HG02884 (cell line): ENCODE measurements around the gene UFC1.
"Not testable (repeated sequence)": the region's sequence is repeated elsewhere in the genome, so short reads cannot be mapped to it uniquely, and the experiment has no call there.

Source experiments
- ATAC-seq: cut with Tn5 transposase; IDR thresholded peaks from one replicate; pipeline ENCODE4 v1.9.1; 2021; ENCODE audit warnings: mild to moderate bottlenecking, moderate library complexity; ENCODE audit not compliant: unreplicated experiment

UFC1 gene

DNA sequence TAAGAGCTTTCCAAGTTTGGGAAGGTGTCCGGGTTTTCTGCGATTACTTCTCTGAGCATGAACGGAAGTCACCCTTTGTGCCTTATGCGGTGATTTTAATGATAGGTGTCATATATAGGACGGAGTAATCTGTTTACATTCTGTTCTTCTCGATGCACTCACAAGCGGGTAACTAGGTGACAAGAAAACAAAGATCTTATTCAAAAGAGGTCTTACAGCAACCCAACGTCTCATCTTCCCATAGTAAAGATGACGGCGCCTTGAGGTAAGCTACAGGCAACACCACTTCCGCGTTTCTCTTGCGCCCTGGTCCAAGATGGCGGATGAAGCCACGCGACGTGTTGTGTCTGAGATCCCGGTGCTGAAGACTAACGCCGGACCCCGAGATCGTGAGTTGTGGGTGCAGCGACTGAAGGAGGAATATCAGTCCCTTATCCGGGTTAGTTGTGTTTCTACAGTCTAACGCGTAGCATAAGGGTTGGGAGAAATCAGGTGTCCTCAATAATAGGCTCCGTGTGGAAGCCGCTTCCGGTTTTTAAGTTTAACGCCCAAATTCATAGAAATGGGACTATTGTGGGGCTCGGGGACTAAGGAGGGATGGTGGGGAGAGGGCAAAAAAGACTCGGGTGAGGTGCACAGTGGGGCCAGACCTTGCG is at the start of gene UFC1:
Gene UFC1 (plus strand): TSS at position 297 of the 656 bp plus-strand sequence. CDS start 20 bp downstream, at position 317.
- ATAC-seq, result peak; percentile 80

DNA sequence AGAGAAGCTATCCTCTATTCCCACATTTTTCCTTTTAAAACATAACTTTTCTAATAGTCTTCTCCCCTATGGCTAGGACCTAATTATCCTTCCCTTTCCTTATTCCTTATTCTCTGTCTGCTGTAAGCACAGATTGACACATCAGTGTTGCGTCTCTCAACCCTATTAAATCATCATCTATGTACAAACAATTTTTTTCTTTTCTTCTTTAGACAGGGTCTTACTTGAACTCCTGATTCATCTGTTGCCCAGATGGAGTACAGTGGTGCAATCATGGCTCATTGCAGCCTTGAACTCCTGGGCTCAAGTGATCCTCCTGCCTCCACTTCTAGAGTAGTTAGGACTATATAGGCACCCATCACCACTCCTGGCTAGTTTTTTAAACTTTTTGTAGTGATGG is 47.3 kb upstream of the UFC1 start:
- no peak for ATAC-seq

- no peak for ATAC-seq
Measured at GRCh38 chr1:161111117-161111516, 42.7 kb upstream of the UFC1 start.

DNA sequence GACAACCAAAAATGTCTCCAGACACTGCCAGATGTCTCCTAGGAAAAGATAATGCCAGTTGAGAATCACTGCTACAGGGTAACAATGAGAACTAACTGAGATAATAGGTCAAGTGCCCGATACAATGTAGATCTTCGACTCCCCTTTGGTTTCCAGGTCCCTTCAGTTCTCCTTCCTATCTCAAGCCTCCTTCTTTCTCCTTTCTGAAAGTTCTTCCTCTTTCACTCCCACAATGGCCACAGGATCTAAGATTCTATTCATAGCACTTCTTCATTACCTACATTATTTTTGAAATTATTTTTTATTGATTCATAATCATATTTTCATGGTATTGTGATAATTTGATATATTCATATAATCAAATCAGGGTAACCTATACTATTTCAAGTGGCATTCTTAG is 42.3 kb upstream of the UFC1 start:
- no peak for ATAC-seq

DNA sequence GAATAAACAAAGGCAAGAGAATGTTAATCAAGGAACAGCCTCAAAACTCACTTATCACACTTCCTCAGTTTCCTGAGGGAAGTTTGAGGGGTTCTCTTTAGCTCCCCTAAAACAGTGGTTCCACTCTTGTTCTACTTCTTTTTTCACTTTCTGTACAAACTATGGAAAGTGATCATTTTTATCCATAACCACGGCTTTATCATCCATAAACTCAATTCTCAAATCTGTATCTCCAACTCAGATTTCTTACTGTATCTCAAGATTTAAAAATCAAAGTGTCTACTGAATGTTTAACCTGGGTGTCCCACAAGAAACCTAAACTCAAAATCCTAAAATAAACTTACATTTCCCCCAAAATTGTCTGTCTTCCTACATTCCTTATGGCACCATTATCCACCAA is 39.9 kb upstream of the UFC1 start:
- ATAC-seq, result no peak

DNA sequence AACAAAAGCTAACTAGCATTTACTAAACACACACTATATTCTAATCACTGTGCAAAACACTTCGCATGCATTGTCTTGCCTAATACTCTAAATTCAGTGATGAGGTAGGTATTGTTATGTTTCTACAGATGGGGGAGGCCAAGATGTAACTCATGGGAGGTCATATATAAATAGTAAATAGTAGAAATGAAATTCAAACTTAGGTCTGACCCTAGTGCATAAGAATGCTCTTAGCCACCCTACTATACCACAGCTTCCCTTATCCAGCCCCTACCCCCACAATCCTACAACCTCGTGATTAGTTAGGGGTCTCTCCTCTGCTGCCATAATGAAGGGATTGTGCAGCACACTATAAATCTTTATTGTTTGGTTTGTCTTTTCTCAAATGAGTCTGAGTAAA is 39.2 kb upstream of the UFC1 start:
- ATAC-seq, result no peak

- no peak for ATAC-seq
Measured at GRCh38 chr1:161115132-161115711, 38.6 kb upstream of the UFC1 start.

DNA sequence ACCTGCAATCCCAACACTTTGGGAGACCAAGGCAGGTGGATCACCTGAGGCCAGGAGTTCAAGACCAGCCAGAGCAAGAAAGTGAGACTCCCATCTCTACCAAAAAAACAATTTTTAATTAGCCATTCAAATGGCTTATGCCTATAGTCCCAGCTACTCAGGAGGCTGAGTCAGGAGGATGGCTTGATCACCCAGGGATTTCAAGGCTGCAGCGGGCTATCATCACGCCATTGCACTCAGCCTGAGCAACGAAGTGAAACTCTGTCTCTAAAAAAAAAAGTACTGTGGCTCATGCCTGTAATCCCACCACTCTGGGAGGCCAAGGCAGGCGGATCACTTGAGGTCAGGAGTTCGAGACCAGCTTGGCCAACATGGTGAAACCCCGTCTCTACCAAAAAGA is 37.8 kb upstream of the UFC1 start:
- not testable (repeated sequence) for ATAC-seq

DNA sequence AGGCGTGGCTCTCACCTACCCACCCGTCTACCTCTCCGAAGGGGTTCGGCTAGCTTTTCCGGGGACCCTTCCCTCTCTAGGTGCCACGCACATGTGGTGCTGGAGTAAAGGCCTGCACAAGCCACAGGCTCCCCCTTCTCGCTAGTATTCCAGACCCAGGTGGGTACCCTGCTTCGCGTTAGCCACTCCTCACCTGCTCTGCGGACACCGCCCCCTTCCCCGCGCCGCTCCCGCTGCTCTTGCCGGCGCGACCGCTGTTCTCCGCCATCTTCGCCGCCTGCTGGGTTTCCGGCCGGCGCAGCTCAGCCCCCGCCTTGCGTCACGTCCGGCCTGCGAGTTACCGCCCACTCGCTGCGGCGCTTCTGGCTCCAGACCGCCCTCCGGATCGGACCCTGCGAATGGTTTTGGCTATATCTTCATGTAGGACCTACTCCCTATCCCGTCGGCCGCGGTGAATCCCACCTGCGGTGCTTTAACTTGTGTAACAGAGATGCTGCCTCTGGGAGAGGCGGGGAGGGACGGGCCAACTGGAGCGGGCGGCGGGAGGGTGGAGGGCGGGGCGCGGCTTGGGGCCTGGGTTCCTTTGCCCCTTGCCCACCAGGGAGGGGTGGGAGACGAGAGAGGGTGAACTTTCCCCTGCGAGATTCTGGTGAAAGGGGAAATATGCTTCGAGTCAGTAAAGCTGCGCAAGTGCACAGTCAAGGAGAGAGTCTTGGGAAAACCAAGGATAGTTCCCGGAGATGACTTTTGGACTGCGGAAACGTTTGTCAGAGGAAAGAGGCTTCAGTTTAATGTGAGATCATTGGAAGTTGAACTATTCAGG is 35.8 kb upstream of the UFC1 start, which contains the start of the genes NIT1 and PFDN2:
Gene NIT1 (plus strand): TSS at position 347 of the 823 bp plus-strand sequence. CDS start 72 bp downstream, at position 419.
Gene PFDN2 (minus strand): TSS at position 279 of the 823 bp plus-strand sequence. CDS start 11 bp downstream, at position 268.
- ATAC-seq, result peak; percentile 74

- peak; percentile 39 for ATAC-seq
Measured at GRCh38 chr1:161119092-161119903, 34.5 kb upstream of the UFC1 start.

DNA sequence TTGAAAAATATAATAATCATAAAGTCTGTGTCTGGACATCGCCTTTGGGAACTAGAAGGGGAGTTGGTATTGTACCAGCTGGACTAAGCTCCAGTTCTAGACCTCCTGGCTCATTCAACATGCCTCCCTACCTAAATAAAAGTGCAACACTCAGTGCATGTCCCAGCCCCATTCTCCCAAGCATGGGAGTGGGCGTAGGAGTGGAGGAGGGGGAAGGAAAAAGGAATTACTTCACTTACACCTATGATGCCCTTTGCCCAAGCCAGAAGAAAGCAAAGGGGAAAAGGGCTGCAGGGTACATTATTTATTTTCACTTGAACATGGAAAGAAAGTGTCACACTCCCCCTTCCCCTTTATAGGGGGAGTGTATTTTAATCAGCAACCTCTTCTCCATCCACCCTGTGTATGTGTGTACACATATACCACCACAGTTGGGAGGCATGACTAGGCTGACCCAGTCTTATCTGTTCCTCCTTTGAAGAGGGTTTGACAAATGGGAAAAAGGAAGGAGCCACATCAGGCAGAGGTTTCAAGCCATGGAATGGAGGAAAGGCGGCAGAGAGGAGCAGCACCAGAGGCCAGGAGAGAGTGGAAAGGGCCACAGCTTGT is 32.6 kb upstream of the UFC1 start:
- no peak for ATAC-seq

DNA sequence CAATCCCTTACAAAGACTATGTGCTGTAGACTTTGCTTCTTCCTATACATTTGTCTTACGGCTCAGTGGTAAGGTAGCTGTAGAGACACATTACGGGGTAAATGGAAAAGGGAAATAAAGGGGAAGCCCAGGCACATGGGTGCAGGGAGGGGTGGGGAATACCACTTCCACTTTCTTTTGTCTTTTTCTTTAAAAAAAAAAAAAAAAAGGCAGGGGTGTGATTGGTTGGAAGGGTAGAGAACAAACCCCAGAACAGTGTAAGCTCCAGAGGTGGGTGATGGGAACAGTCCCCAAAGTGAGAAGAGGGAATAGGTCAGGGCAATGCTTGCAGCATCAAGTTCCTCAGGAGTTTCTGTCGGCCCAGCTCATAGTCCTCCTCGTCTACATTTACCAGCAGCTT is 31.9 kb upstream of the UFC1 start:
- no peak for ATAC-seq

- no peak for ATAC-seq
Measured at GRCh38 chr1:161122967-161123366, 30.8 kb upstream of the UFC1 start.

- no peak for ATAC-seq
Measured at GRCh38 chr1:161127649-161128048, 26.1 kb upstream of the UFC1 start.

- no peak for ATAC-seq
Measured at GRCh38 chr1:161128591-161129420, 25.0 kb upstream of the UFC1 start.

DNA sequence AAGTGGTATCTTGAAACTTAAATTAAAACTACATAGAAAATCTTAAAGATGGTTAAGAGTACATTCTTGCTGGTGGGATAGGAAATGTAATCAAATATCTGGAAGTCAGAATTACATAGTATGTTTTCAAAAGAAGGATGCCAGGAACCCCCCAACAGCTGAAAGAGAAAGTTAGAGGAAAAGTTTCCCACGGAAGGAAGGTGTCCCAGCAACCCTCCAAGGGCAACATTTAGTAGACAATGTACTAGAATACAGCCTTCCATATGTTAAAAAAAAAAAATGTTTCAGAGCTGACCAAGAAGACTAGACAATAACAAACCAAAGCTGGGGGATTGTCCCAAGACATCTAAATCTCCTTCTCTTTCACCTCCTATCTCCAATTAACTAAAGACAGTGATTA is 23.5 kb upstream of the UFC1 start:
- no peak for ATAC-seq

- no peak for ATAC-seq
Measured at GRCh38 chr1:161131523-161132409, 22.0 kb upstream of the UFC1 start.

DNA sequence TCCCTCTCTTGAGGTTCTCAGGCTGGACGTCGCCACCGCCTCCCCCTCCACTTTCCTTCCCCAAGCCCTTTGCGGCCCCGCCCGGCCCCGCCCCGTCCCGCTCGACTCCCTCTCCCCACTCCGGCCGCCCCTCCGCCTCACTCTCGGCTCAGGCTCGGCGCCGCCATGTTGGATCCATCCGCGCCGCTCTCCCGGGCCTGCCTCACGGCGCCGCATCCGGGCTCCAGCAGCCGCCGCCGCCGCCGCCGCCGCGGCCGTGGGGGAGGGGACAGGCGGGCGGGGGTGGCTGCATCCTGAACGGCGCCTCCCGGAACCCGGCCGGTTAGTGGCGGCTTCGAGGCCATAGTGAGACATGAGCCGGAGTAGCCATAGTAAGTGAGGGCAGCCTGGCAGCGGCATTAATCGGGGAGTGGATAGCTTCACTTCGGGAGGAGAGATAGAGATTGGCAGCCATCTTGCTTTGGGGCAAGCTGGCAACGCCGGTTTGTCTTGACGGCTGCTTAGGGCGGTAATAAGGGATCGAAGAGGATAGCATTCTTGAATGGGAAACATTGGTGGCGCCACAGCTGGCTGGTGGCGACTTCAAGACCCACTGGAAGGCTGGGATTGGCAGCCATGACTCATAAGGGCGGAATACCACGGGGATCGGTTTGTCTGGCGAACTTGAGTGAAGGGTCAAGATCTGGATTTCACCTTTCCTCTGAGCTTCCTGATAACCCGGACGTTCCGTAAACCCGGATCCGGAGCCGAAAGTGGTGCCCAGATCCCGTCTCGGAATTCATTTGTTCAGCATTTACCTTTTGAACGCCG is 21.2 kb upstream of the UFC1 start, which contains the start of gene DEDD:
Gene DEDD (minus strand): TSS at position 258 of the 810 bp plus-strand sequence. CDS start 8,205 bp downstream, outside the sequence.
- peak; percentile 92 for ATAC-seq
